Heart left ventricle (tissue), 13 donors: Measurements from ENCODE around the gene PRRG1.

Source experiments
- CTCF ChIP-seq, 12 donors: fragments of 200-600 bp; sonication (generic) in 4 of 12; IDR thresholded peaks; one replicate each; pipeline versions ENCODE4 v1.5.0 to v1.8.0; 2018 to 2022; ENCODE audit warnings: antibody characterized with exemption in 12 of 12, mild to moderate bottlenecking in 5 of 12
- POLR2A ChIP-seq, 2 donors: fragments of 450-650 bp; IDR thresholded peaks; one replicate each; pipeline ENCODE4 v1.6.1; 2017; ENCODE audit warnings: antibody characterized with exemption in 2 of 2, mild to moderate bottlenecking in 2 of 2, moderate library complexity in 2 of 2
- donor health status: ischemic (EF 13 %, LVEDD 7.1; RV severe dilation, severe dysfunction).
- donor health status: DM: no; HTN: yes; CAD: no.
- donor health status: DM: no; HTN: no; CAD: no.
- donor health status: ischemic (EF 25% LVEDD 6.9; RV normal size, moderate dysfunction).
- donor health status: ischemic (EF 25% LVEDD 5.7; RV mildly dilated, moderate dysfunction).
- donor health status: ischemic (EF 35%, LVEDD 5.7; RV mildly dilated, moderate dysfunction).
- donor health status: nonischemic (EF 11% LVEDD 7.7; RV severe dilation, severe dysfunction).
- donor health status: DM: yes; HTN: yes; CAD: no.
- donor health status: PGD.
- donor health status: ischemic (EF 29% LVEDD 5.4; RV normal size, mild dysfunction).
- donor health status: nonischemic (EF 23%, LVEDD 6.1; RV moderate dilation, normal function).

DNA sequence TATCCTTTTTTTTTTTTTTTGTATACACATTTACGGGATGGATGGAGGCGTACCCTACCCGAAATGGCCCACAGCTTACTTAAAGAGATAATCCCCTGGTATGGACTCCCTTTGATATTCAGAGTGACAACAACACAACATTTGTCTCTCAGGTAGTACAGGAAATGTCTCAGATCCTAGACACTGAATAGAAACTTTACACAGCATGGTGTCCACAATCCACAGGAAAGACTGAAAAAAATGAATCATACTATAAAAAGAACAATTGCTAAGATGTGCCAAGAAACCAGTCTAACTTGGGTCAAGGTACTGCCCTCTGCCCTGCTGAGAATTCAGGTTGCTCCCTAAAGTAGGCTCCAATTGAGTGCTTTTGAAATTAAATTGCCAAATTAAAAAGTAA is 121.5 kb downstream of the PRRG1 start:
- no peak for TF ChIP-seq CTCF (IDR thresholded peaks at IDR 0.05)
- no peak for TF ChIP-seq POLR2A (IDR thresholded peaks at IDR 0.05)
